Measurements from ENCODE around the gene SOCS2. TPM values are rescaled to one million over a fixed set of nuclear protein-coding genes. Genes with fewer than 3 reads are reported as not detected.

SOCS2 gene
- total and polyA plus RNA-seq, 10 donors = 5.3 to 32.3 (median 12.2) TPM

GRCh38 chr12:93593843-93594242 lies 21.4 kb downstream of the SOCS2 start:
- intact Hi-C loops (cut with DNase I; ENCODE audit: low total_unique reads) = no loop called here
- no peak overlapping the region for H3K4me3 ChIP-seq
- peak overlapping the region in 3 of 8 donors; percentile 0 to 48 (median 19) for H3K27ac ChIP-seq

GRCh38 chr12:93594766-93595311 lies 22.4 kb downstream of the SOCS2 start:
- Histone ChIP-seq H3K4me1 (peaks cover 0 to 40% (median 10%) of the 10 kb centered on the region in 6 donors), H3K27ac (peak overlapping the region in 1 of 8 donors; percentile 0), H3K9me3 (no peaks in the 10 kb centered on the region), H3K4me3 (no peak overlapping the region), H3K36me3 (no peaks in the 10 kb centered on the region), H3K27me3 (replicated peaks in 1 of 7) (peaks cover 0 to 67% (median 0%) of the 10 kb centered on the region in 7 donors)
- WGBS, 5 donors = 37 to 55% (median 40%) methylated on average over 6 of the region's 6 CpGs
- no peak for DNase-seq
- intact Hi-C loops (cut with DNase I; ENCODE audit: low total_unique reads) = no loop called here
- TF ChIP-seq POLR2AphosphoS5 (IDR thresholded peaks at IDR 0.05) (no peak), POLR2A (IDR thresholded peaks at IDR 0.05) (no peak)
- TF ChIP-seq, protein P1, sequence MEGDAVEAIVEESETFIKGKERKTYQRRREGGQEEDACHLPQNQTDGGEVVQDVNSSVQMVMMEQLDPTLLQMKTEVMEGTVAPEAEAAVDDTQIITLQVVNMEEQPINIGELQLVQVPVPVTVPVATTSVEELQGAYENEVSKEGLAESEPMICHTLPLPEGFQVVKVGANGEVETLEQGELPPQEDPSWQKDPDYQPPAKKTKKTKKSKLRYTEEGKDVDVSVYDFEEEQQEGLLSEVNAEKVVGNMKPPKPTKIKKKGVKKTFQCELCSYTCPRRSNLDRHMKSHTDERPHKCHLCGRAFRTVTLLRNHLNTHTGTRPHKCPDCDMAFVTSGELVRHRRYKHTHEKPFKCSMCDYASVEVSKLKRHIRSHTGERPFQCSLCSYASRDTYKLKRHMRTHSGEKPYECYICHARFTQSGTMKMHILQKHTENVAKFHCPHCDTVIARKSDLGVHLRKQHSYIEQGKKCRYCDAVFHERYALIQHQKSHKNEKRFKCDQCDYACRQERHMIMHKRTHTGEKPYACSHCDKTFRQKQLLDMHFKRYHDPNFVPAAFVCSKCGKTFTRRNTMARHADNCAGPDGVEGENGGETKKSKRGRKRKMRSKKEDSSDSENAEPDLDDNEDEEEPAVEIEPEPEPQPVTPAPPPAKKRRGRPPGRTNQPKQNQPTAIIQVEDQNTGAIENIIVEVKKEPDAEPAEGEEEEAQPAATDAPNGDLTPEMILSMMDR (IDR thresholded peaks at IDR 0.05 in 8 of 11, conservative IDR thresholded peaks at IDR 0.05 in 3 of 11) = no peak

More at GRCh38 chr12:93593843-93594242, 21.4 kb downstream of the SOCS2 start:
- H3K4me1 ChIP-seq = peaks cover 0 to 40% (median 10%) of the 10 kb centered on the region in 6 donors
- TF ChIP-seq POLR2AphosphoS5 (IDR thresholded peaks at IDR 0.05) (no peak), POLR2A (IDR thresholded peaks at IDR 0.05) (no peak)
- TF ChIP-seq, protein P1 (IDR thresholded peaks at IDR 0.05 in 8 of 11, conservative IDR thresholded peaks at IDR 0.05 in 3 of 11) = no peak
- H3K27me3 ChIP-seq (replicated peaks in 1 of 7) = peaks cover 0 to 74% (median 0%) of the 10 kb centered on the region in 7 donors
- DNase-seq = no peak
- 22 to 37% (median 31%) methylated on average over 2 of the region's 2 CpGs for WGBS, 5 donors
- H3K9me3 ChIP-seq = no peaks in the 10 kb centered on the region
- H3K36me3 ChIP-seq = no peaks in the 10 kb centered on the region

DNA sequence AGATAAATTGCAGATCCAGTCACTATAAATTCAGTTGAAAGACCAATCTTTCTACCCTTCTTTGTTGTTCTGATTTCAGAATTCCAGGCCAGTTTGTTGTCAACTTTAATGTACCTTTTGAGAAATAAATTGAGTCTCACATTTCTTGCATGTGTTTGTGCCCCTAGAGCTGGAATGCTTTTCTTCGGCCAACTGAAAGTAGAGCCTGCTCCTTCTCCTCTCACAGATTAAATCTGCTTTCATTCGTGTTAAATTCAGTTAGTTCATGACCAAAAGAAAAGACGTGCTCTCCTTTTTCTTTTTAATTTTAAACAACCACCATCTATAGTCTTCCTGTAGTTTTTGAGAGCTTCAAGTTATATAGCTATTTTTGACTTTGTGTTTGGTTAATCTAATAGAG lies 22.9 kb downstream of the SOCS2 start:
- H3K4me3 ChIP-seq = no peak overlapping the region
- no peak overlapping the region for H3K27ac ChIP-seq
- peaks cover 0 to 61% (median 0%) of the 10 kb centered on the region in 7 donors for H3K27me3 ChIP-seq (replicated peaks in 1 of 7)
- DNase-seq = no peak
- 26 to 48% (median 34%) methylated on average over 3 of the region's 3 CpGs for WGBS, 5 donors
- no peaks in the 10 kb centered on the region for H3K9me3 ChIP-seq
- peaks cover 0 to 40% (median 10%) of the 10 kb centered on the region in 6 donors for H3K4me1 ChIP-seq
- intact Hi-C loops (cut with DNase I; ENCODE audit: low total_unique reads) = no loop called here
- no peaks in the 10 kb centered on the region for H3K36me3 ChIP-seq
- TF ChIP-seq POLR2AphosphoS5 (IDR thresholded peaks at IDR 0.05) (no peak), POLR2A (IDR thresholded peaks at IDR 0.05) (no peak)
- TF ChIP-seq, protein P1 (IDR thresholded peaks at IDR 0.05 in 8 of 11, conservative IDR thresholded peaks at IDR 0.05 in 3 of 11) = no peak

- H3K27ac ChIP-seq = no peak overlapping the region
- H3K4me1 ChIP-seq = peaks cover 0 to 20% (median 2%) of the 10 kb centered on the region in 6 donors
- intact Hi-C loops (cut with DNase I; ENCODE audit: low total_unique reads) = no loop called here
- 87 to 94% (median 89%) methylated on average over 2 of the region's 2 CpGs for WGBS, 5 donors
- no peaks in the 10 kb centered on the region for H3K9me3 ChIP-seq
- DNase-seq = no peak
- no peak overlapping the region for H3K4me3 ChIP-seq
- H3K36me3 ChIP-seq = no peaks in the 10 kb centered on the region
- peaks cover 0 to 39% (median 0%) of the 10 kb centered on the region in 7 donors for H3K27me3 ChIP-seq (replicated peaks in 1 of 7)
- TF ChIP-seq POLR2A (IDR thresholded peaks at IDR 0.05) = no peak
- TF ChIP-seq, protein P1 (IDR thresholded peaks at IDR 0.05 in 8 of 11, conservative IDR thresholded peaks at IDR 0.05 in 3 of 11) = no peak
- no peak for TF ChIP-seq POLR2AphosphoS5 (IDR thresholded peaks at IDR 0.05)
Measured at GRCh38 chr12:93597608-93598007, 25.1 kb downstream of the SOCS2 start.

Measured in spleen (tissue), 11 donors.